OCI-LY7 (cell line): ENCODE results near the gene FOXF1.

Experiments
- EZH2phosphoT487 ChIP-seq: fragments of 200-600 bp; sonication (generic); IDR thresholded peaks from 2 replicates; pipeline ENCODE4 v1.6.1; 2018; ENCODE audit warnings: low read depth, borderline replicate concordance, mild to moderate bottlenecking, mixed run types, antibody characterized with exemption, low read length, moderate library complexity, mixed read lengths
- TF ChIP-seq, protein P1 (sequence below): fragments of 200-600 bp; sonication (generic); conservative IDR thresholded peaks from 2 replicates; pipeline ENCODE4 v1.5.1; 2014; ENCODE audit warnings: mild to moderate bottlenecking, antibody characterized with exemption, low read length, moderate library complexity, mixed read lengths

DNA sequence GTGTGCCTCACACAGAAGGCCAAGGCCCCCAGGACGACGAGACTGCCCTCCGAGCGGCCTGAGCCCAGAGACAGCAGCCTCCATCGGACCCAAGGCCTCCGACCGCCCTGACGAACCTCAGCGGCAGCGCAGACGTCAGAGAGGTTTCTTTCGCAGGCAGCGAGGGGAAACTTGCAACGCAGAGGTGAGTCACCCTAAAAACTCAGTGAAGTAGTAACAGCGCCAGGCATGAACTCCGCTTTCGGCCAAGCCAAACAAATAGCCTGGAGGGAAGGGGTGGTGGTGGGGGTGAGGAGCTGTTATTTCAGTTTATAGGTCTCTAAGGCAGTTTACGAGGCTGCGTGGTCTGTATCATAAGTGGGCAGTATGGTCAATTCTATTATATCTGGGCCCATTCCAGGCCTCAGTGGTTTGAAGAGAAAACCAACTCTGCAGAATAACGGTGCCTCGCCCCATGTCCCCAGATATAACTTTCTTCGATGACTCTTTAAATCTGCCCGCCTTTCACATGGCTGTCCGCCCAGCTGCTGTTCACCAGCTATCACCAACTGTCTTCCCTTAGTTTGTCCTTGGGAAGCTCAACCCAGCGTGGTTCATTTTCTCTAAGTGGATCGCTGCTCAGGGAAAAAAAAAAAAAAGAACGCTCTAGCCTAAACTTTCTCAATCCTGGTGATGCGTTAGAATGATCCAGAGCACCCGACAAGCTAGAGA, 43.5 kb upstream of the FOXF1 start:
- TF ChIP-seq, protein P1, sequence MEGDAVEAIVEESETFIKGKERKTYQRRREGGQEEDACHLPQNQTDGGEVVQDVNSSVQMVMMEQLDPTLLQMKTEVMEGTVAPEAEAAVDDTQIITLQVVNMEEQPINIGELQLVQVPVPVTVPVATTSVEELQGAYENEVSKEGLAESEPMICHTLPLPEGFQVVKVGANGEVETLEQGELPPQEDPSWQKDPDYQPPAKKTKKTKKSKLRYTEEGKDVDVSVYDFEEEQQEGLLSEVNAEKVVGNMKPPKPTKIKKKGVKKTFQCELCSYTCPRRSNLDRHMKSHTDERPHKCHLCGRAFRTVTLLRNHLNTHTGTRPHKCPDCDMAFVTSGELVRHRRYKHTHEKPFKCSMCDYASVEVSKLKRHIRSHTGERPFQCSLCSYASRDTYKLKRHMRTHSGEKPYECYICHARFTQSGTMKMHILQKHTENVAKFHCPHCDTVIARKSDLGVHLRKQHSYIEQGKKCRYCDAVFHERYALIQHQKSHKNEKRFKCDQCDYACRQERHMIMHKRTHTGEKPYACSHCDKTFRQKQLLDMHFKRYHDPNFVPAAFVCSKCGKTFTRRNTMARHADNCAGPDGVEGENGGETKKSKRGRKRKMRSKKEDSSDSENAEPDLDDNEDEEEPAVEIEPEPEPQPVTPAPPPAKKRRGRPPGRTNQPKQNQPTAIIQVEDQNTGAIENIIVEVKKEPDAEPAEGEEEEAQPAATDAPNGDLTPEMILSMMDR: no peak
- TF ChIP-seq EZH2phosphoT487: no peak
